Peyer's patch (tissue), 4 donors: ENCODE results near the gene P2RY11. TPM values are rescaled to one million over a fixed set of nuclear protein-coding genes. Genes with fewer than 3 reads are reported as not detected.

ENCODE experiments used
- DNase-seq, 3 donors: peaks; one replicate each; pipeline ENCODE4 v3.0.0-alpha.2; 2017 to 2019
- H3K27ac ChIP-seq, 4 donors: fragments of 200-600 bp; sonication (generic); one replicate each; pipeline ENCODE4 v1.5.1; 2016 to 2019
- H3K27me3 ChIP-seq, 2 donors: fragments of 200-600 bp; sonication (generic); one replicate each; pipeline ENCODE4 v1.5.1; 2019
- H3K36me3 ChIP-seq, 3 donors: fragments of 200-600 bp; sonication (generic); one replicate each; pipeline ENCODE4 v1.5.1; 2016 to 2019
- H3K4me1 ChIP-seq, 4 donors: fragments of 200-600 bp; sonication (generic); one replicate each; pipeline ENCODE4 v1.5.1; 2016 to 2019
- H3K4me3 ChIP-seq, 4 donors: fragments of 200-600 bp; sonication (generic); 1 replicate in 3 of 4; 2 replicates in 1 of 4; pipeline ENCODE4 v1.5.1; 2016 to 2019; ENCODE audit warnings: mild to moderate bottlenecking in 1 of 4
- H3K9me3 ChIP-seq, 4 donors: fragments of 200-600 bp; sonication (generic); one replicate each; pipeline ENCODE4 v1.5.1; 2016 to 2019; ENCODE audit warnings: mild to moderate bottlenecking in 1 of 4
- CTCF ChIP-seq, 6 experiments: fragments of 450-650 bp in 4 of 6; fragments of 200-600 bp in 2 of 6; sonication (generic) in 1 of 6; IDR thresholded peaks; one replicate each; pipeline ENCODE4 v1.5.1; 2017 to 2019; ENCODE audit warnings: antibody characterized with exemption in 6 of 6, mild to moderate bottlenecking in 3 of 6, moderate library complexity in 1 of 6
- POLR2A ChIP-seq, 2 donors: fragments of 450-650 bp; IDR thresholded peaks; one replicate each; pipeline ENCODE4 v1.5.1; 2017; ENCODE audit warnings: antibody characterized with exemption in 2 of 2, mild to moderate bottlenecking in 2 of 2, moderate library complexity in 2 of 2
- total RNA-seq, 4 donors: library from RNA; depleted of rRNA; stranded (reverse); fragments of >200 nt; gene quantifications; one replicate each; pipeline ENCODE4 v1.1.0, GENCODE V29; 2016

P2RY11 gene
- total RNA-seq, 4 donors from 2014 or later = 7.0 to 21.5 (median 11.6) TPM

- TF ChIP-seq CTCF (IDR thresholded peaks at IDR 0.05) (no peak), POLR2A (IDR thresholded peaks at IDR 0.05) (no peak)
- no peak for DNase-seq
- H3K27ac ChIP-seq = peak overlapping the region in 2 of 4 donors; percentile 21 to 75
Observed at GRCh38 chr19:10122045-10122444, 10.6 kb downstream of the P2RY11 start.

GRCh38 chr19:10124429-10124828 lies 12.9 kb downstream of the P2RY11 start:
- no peaks in the 10 kb centered on the region for H3K4me1 ChIP-seq
- H3K36me3 ChIP-seq = peaks cover 0 to 5% (median 0%) of the 10 kb centered on the region in 3 donors
- TF ChIP-seq CTCF (IDR thresholded peaks at IDR 0.05) = no peak
- no peak for TF ChIP-seq POLR2A (IDR thresholded peaks at IDR 0.05)
- H3K4me3 ChIP-seq = no peak overlapping the region
- no peaks in the 10 kb centered on the region for H3K27me3 ChIP-seq
- DNase-seq = no peak
- no peak overlapping the region for H3K27ac ChIP-seq
- no peaks in the 10 kb centered on the region for H3K9me3 ChIP-seq

More at GRCh38 chr19:10122045-10122444, 10.6 kb downstream of the P2RY11 start:
- no peaks in the 10 kb centered on the region for H3K27me3 ChIP-seq
- H3K36me3 ChIP-seq = peaks cover 0 to 8% (median 0%) of the 10 kb centered on the region in 3 donors
- peaks cover 0 to 10% (median 6%) of the 10 kb centered on the region in 4 donors for H3K4me1 ChIP-seq
- H3K4me3 ChIP-seq = no peak overlapping the region
- H3K9me3 ChIP-seq = no peaks in the 10 kb centered on the region

- Histone ChIP-seq H3K9me3 (no peaks in the 10 kb centered on the region), H3K4me1 (no peaks in the 10 kb centered on the region), H3K36me3 (peaks cover 0 to 18% (median 0%) of the 10 kb centered on the region in 3 donors), H3K27ac (no peak overlapping the region), H3K4me3 (no peak overlapping the region), H3K27me3 (no peaks in the 10 kb centered on the region)
- no peak for TF ChIP-seq POLR2A (IDR thresholded peaks at IDR 0.05)
- no peak for TF ChIP-seq CTCF (IDR thresholded peaks at IDR 0.05)
- no peak for DNase-seq
Observed at GRCh38 chr19:10126213-10126639, 14.7 kb downstream of the P2RY11 start.

GRCh38 chr19:10132905-10133304 lies 21.4 kb downstream of the P2RY11 start:
- no peak overlapping the region for H3K4me3 ChIP-seq
- TF ChIP-seq CTCF (IDR thresholded peaks at IDR 0.05) = no peak
- no peak for TF ChIP-seq POLR2A (IDR thresholded peaks at IDR 0.05)
- H3K4me1 ChIP-seq = no peaks in the 10 kb centered on the region
- no peaks in the 10 kb centered on the region for H3K9me3 ChIP-seq
- no peak overlapping the region for H3K27ac ChIP-seq
- peaks cover 0 to 79% (median 0%) of the 10 kb centered on the region in 3 donors for H3K36me3 ChIP-seq
- no peak for DNase-seq
- no peaks in the 10 kb centered on the region for H3K27me3 ChIP-seq

GRCh38 chr19:10133596-10133995 lies 22.1 kb downstream of the P2RY11 start:
- no peaks in the 10 kb centered on the region for H3K9me3 ChIP-seq
- no peak for DNase-seq

More at GRCh38 chr19:10133596-10133995, 22.1 kb downstream of the P2RY11 start:
- TF ChIP-seq CTCF (IDR thresholded peaks at IDR 0.05) = no peak
- TF ChIP-seq POLR2A (IDR thresholded peaks at IDR 0.05) = no peak
- Histone ChIP-seq H3K4me3 (no peak overlapping the region), H3K27me3 (no peaks in the 10 kb centered on the region), H3K4me1 (no peaks in the 10 kb centered on the region), H3K27ac (no peak overlapping the region), H3K36me3 (peaks cover 0 to 80% (median 0%) of the 10 kb centered on the region in 3 donors)
